Omental fat pad (tissue), 4 donors: ENCODE data around the gene NUP88. TPM values are rescaled to one million over a fixed set of nuclear protein-coding genes. Genes with fewer than 3 reads are reported as not detected.

ENCODE experiments used
- ATAC-seq: fragments of 150-250 bp; one replicate; pipeline ENCODE4 v1.9.1; 2016; ENCODE audit warnings: mild to moderate bottlenecking, moderate library complexity; ENCODE audit not compliant: low FRiP score
- DNase-seq: peaks from one replicate; pipeline ENCODE4 v3.0.0-alpha.2; 2019; ENCODE audit warnings: low spot score
- total RNA-seq, 4 donors: library from RNA; depleted of rRNA; stranded (reverse); fragments of >200 nt; gene quantifications; one replicate each; pipeline ENCODE4 v1.1.0, GENCODE V29; 2016
- TF ChIP-seq, protein P1 (sequence below), 3 donors: fragments of 450-650 bp; IDR thresholded peaks; one replicate each; pipeline ENCODE4 v1.5.1; 2016 to 2017; ENCODE audit warnings: antibody characterized with exemption in 3 of 3, mild to moderate bottlenecking in 3 of 3, moderate library complexity in 2 of 3

NUP88 gene
- total RNA-seq, 4 donors from 2014 or later, result 61.6 to 92.3 (median 70.6) TPM

DNA sequence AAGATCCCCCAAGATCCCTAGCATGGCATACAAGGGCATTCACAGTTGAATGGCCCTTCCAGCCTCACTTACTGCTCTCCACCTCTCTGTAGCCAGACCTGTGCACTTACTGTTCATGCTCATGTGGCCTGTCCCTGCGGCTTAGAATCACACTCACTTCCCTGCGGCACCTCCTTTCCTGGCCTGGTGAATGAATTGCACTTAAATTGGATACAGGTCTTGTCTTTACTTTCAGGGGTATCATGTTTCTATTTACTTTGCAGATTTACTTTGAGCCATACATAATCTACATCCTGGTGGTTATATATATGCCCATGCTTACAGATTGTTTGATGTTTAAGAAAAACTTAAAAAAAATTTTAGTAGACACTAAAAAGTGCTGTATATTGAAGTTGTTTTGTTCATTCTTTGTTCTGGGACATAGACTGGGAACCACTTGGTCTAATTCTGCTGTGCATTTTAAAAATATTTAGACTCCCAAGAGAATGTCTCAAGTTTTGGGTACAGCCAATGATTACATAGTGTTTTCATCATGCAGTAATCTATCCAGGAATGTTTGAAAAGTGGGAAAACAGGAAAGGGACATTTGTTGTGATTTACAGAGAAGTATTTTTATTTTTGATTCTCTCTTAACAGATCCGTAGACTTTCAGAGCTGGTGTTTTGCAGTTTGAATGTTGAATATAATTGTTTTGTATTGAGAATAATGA lies 63.9 kb downstream of the NUP88 start:
- DNase-seq (no peak), ATAC-seq (no peak)
- TF ChIP-seq, protein P1, sequence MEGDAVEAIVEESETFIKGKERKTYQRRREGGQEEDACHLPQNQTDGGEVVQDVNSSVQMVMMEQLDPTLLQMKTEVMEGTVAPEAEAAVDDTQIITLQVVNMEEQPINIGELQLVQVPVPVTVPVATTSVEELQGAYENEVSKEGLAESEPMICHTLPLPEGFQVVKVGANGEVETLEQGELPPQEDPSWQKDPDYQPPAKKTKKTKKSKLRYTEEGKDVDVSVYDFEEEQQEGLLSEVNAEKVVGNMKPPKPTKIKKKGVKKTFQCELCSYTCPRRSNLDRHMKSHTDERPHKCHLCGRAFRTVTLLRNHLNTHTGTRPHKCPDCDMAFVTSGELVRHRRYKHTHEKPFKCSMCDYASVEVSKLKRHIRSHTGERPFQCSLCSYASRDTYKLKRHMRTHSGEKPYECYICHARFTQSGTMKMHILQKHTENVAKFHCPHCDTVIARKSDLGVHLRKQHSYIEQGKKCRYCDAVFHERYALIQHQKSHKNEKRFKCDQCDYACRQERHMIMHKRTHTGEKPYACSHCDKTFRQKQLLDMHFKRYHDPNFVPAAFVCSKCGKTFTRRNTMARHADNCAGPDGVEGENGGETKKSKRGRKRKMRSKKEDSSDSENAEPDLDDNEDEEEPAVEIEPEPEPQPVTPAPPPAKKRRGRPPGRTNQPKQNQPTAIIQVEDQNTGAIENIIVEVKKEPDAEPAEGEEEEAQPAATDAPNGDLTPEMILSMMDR (IDR thresholded peaks at IDR 0.05), result no peak

DNA sequence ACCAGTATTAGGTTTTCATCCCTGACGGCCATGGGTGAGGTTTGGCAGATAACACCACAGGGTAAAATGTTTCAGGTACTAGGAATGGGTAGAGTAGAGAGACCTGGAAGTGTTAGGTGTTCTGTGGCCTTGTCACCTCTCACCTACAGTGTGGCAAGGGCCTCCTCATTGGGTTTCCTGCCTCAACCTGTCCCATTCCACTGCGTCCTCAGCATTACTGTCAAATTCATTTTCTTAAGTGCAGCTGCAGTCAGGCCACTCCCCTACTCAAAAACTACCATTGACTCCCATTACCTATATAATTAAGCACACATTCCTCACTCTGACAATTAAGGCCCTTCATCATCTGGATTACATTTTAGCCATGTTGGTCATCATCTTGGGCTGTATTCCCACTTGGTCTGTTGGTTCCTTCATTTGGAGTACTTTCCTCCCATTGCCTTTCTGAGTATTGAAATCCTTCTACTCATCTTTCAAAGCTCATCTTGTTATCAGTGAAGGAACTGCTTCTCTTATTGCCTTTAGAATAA lies 64.5 kb downstream of the NUP88 start:
- ATAC-seq, result no peak
- TF ChIP-seq, protein P1 (IDR thresholded peaks at IDR 0.05), result no peak
- DNase-seq, result no peak

DNA sequence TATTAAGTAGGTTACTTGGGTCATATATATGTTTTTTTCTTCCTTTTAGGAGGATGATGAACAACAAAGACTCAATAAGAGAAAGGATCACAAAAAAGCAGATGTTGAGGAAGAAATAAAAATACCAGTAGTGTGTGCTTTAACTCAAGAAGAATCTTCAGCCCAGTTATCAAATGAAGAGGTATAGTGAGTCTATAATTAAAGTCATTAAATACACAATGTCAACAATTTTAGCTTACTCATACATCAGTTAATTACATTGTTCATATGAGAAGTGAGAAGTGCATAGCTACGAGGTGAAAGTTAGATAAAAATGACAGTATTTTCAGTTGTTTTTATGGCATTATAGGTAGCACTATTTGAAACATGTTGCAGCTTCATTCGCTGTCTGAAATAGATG lies 65.2 kb downstream of the NUP88 start:
- TF ChIP-seq, protein P1 (IDR thresholded peaks at IDR 0.05), result no peak
- ATAC-seq (no peak), DNase-seq (no peak)

DNA sequence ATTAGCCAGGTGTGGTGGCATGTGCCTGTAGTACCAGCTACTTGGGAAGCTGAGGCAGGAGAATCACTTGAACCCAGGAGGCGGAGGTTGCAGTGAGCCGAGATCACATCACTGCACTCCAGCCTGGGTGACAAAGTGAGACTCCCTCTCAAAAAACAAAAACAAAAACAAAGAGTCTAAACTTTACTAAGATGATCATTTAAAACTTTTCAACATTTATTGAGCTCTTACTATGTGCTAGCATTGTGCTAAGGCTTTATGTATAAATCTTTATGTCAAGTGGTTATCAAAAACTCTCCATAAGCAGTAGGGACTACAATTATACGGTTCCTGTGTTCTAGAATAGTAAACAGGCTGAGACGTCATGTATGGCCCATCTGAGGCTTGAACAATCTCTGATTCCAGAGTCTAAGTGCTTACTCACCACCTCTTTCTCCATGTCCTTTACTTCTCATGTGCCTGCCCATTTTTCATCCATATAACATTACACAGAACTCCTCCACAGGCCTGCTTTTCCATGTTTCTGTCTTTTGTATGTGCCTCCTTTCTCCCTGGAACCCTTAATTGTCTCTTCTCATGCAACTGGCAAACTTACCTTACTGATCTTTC lies 66.7 kb downstream of the NUP88 start:
- ATAC-seq (no peak), DNase-seq (no peak)
- TF ChIP-seq, protein P1 (IDR thresholded peaks at IDR 0.05), result no peak

DNA sequence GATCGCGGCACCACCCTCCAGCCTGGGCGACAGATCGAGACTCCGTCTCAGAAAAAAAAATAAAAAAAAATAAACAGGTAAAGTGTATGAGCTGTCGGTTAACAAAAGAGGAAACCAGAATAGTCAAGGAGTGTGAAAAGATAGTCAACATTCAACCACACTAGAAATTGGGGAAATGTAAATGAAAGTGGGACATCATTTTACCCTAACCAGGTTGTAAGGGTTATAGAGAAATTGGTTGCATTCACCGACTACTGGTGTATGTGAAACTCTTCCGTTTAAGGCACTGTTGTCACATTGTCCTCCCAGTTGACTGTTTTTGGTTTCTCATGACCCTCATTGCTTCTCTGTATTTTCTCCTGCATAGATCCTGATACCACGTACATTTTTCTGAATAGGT lies 74.5 kb downstream of the NUP88 start:
- ATAC-seq, result no peak
- no peak for DNase-seq
- TF ChIP-seq, protein P1 (IDR thresholded peaks at IDR 0.05), result no peak

Other genes starting within 250 kb of the NUP88 start
- 10 to 100 TPM in 1 of 4 donors, 1 to 10 TPM in 3; 7.0 to 21.6 (median 8.9) TPM for gene ZNF594, start 227.8 kb downstream of the NUP88 start, total RNA-seq
- gene SCIMP, start 184.8 kb downstream of the NUP88 start, total RNA-seq, result 10 to 100 TPM in 1 of 4 donors, 1 to 10 TPM in 3; 4.1 to 10.4 (median 5.3) TPM
- 10 to 100 TPM; 46.3 to 65.9 (median 55.8) TPM for gene RABEP1, start 137.4 kb downstream of the NUP88 start, total RNA-seq
- 10 to 100 TPM; 27.9 to 44.8 (median 30.7) TPM for gene RPAIN, start 520 bp upstream of the NUP88 start, total RNA-seq
- 100 to 1,000 TPM in 2 of 4 donors, 10 to 100 TPM in 2; 89.8 to 149 (median 102) TPM for gene C1QBP, start 19.5 kb upstream of the NUP88 start, total RNA-seq
- 10 to 100 TPM; 10.2 to 34.1 (median 10.7) TPM for gene DHX33, start 49.3 kb upstream of the NUP88 start, total RNA-seq
- 10 to 100 TPM; 31.4 to 47.3 (median 42.2) TPM for gene DERL2, start 66.5 kb upstream of the NUP88 start, total RNA-seq
- gene MIS12, start 66.9 kb upstream of the NUP88 start, total RNA-seq, result 10 to 100 TPM; 13.8 to 21.3 (median 15.7) TPM
- gene NLRP1, start 164.8 kb upstream of the NUP88 start, total RNA-seq, result 10 to 100 TPM; 26.1 to 88.3 (median 28.8) TPM